Thyroid gland (tissue), 4 donors: ENCODE data around the gene ST6GALNAC3. TPM values are rescaled to one million over a fixed set of nuclear protein-coding genes. Genes with fewer than 3 reads are reported as not detected.

Experiments
- DNase-seq, 2 donors: peaks; one replicate each; pipeline ENCODE4 v3.0.0-alpha.2; 2019
- H3K27ac ChIP-seq, 3 donors: fragments of 200-600 bp; sonication (generic); 1 replicate in 2 of 3; 2 replicates in 1 of 3; pipeline ENCODE4 v1.5.1; 2016 to 2019; ENCODE audit warnings: mild to moderate bottlenecking in 1 of 3, moderate library complexity in 1 of 3
- H3K27me3 ChIP-seq: fragments of 200-600 bp; sonication (generic); one replicate; pipeline ENCODE4 v1.5.1; 2019
- H3K36me3 ChIP-seq, 2 donors: fragments of 200-600 bp; sonication (generic); one replicate each; pipeline ENCODE4 v1.5.1; 2016 to 2019
- H3K4me1 ChIP-seq, 2 donors: fragments of 200-600 bp; sonication (generic); one replicate each; pipeline ENCODE4 v1.5.1; 2017 to 2019
- H3K4me3 ChIP-seq, 3 donors: fragments of 200-600 bp; sonication (generic); replicated peaks in 1 of 3; 1 replicate in 2 of 3; 2 replicates in 1 of 3; pipeline ENCODE4 v1.5.1; 2016; ENCODE audit warnings: mild to moderate bottlenecking in 1 of 3
- H3K9me3 ChIP-seq: fragments of 200-600 bp; sonication (generic); one replicate; pipeline ENCODE4 v1.5.1; 2017
- POLR2A ChIP-seq, 2 donors: fragments of 450-650 bp; IDR thresholded peaks; one replicate each; pipeline ENCODE4 v1.6.1; 2017; ENCODE audit warnings: antibody characterized with exemption in 2 of 2, mild to moderate bottlenecking in 2 of 2, moderate library complexity in 1 of 2
- WGBS, 2 donors: methylation state at CpG; one replicate each; pipeline ENCODE4 v1.1.5; 2017; 5-methylcytosine and 5-hydroxymethylcytosine counted together
- intact Hi-C: fragments of 100-400 bp; cut with DNase I; formaldehyde crosslinking; loops from one replicate; pipeline ENCODE4 v1.15.1; 2023
- total RNA-seq, 4 donors: library from RNA; depleted of rRNA; stranded (reverse); fragments of >200 nt; gene quantifications; one replicate each; pipeline ENCODE4 v1.2.3, GENCODE V29; 2016
- TF ChIP-seq, protein P1 (sequence below), 6 experiments: fragments of 200-600 bp in 3 of 6; fragments of 450-650 bp in 3 of 6; sonication (generic) in 3 of 6; IDR thresholded peaks; one replicate each; pipeline ENCODE4 v1.5.1; 2016 to 2019; ENCODE audit warnings: antibody characterized with exemption in 6 of 6, mild to moderate bottlenecking in 2 of 6, inconsistent platforms in 1 of 6, moderate library complexity in 1 of 6

The ST6GALNAC3 gene
- total RNA-seq, 4 donors from 2014 or later = 17.4 to 35.6 (median 31.6) TPM

- intact Hi-C loops = no loop called here
- Histone ChIP-seq H3K4me1 (peaks cover 11 to 12% of the 10 kb centered on the region in 2 donors), H3K9me3 (no peaks in the 10 kb centered on the region), H3K36me3 (no peaks in the 10 kb centered on the region), H3K27me3 (no peaks in the 10 kb centered on the region), H3K27ac (no peak overlapping the region), H3K4me3 (no peak overlapping the region)
- TF ChIP-seq POLR2A (IDR thresholded peaks at IDR 0.05) = no peak
- TF ChIP-seq, protein P1, sequence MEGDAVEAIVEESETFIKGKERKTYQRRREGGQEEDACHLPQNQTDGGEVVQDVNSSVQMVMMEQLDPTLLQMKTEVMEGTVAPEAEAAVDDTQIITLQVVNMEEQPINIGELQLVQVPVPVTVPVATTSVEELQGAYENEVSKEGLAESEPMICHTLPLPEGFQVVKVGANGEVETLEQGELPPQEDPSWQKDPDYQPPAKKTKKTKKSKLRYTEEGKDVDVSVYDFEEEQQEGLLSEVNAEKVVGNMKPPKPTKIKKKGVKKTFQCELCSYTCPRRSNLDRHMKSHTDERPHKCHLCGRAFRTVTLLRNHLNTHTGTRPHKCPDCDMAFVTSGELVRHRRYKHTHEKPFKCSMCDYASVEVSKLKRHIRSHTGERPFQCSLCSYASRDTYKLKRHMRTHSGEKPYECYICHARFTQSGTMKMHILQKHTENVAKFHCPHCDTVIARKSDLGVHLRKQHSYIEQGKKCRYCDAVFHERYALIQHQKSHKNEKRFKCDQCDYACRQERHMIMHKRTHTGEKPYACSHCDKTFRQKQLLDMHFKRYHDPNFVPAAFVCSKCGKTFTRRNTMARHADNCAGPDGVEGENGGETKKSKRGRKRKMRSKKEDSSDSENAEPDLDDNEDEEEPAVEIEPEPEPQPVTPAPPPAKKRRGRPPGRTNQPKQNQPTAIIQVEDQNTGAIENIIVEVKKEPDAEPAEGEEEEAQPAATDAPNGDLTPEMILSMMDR (IDR thresholded peaks at IDR 0.05) = no peak
- no peak for DNase-seq
- 79 to 87% methylated on average over 3 of the region's 3 CpGs for WGBS, 2 donors
These were observed 177.9 kb downstream of the ST6GALNAC3 start for GRCh38 chr1:76252431-76252830.

- no peak overlapping the region for H3K4me3 ChIP-seq
- no peaks in the 10 kb centered on the region for H3K27me3 ChIP-seq
- TF ChIP-seq, protein P1 (IDR thresholded peaks at IDR 0.05) = no peak
- no peak for TF ChIP-seq POLR2A (IDR thresholded peaks at IDR 0.05)
- no peaks in the 10 kb centered on the region for H3K9me3 ChIP-seq
- WGBS, 2 donors = 73 to 74% methylated on average over 9 of the region's 9 CpGs
- peak overlapping the region in 1 of 3 donors; percentile 12 for H3K27ac ChIP-seq
- H3K4me1 ChIP-seq = peaks cover 11 to 12% of the 10 kb centered on the region in 2 donors
- no peaks in the 10 kb centered on the region for H3K36me3 ChIP-seq
- intact Hi-C loops = no loop called here
- no peak for DNase-seq
These were observed 179.8 kb downstream of the ST6GALNAC3 start for GRCh38 chr1:76254104-76255030.

- TF ChIP-seq, protein P1 (IDR thresholded peaks at IDR 0.05) = no peak
- no peak for TF ChIP-seq POLR2A (IDR thresholded peaks at IDR 0.05)
- WGBS, 2 donors = 64 to 69% methylated on average over 3 of the region's 3 CpGs
- Histone ChIP-seq H3K36me3 (no peaks in the 10 kb centered on the region), H3K9me3 (no peaks in the 10 kb centered on the region), H3K4me1 (peaks cover 0 to 3% of the 10 kb centered on the region in 2 donors), H3K27ac (no peak overlapping the region), H3K4me3 (no peak overlapping the region), H3K27me3 (no peaks in the 10 kb centered on the region)
- DNase-seq = no peak
- intact Hi-C loops = no loop called here
These were observed 182.0 kb downstream of the ST6GALNAC3 start for GRCh38 chr1:76256289-76257223.

GRCh38 chr1:76257823-76258222 lies 183.3 kb downstream of the ST6GALNAC3 start:
- intact Hi-C loops = no loop called here
- Histone ChIP-seq H3K4me1 (peaks cover 0 to 3% of the 10 kb centered on the region in 2 donors), H3K27ac (no peak overlapping the region), H3K27me3 (no peaks in the 10 kb centered on the region), H3K4me3 (no peak overlapping the region), H3K36me3 (no peaks in the 10 kb centered on the region), H3K9me3 (no peaks in the 10 kb centered on the region)
- no peak for DNase-seq
- 95 to 100% methylated on average over 2 of the region's 2 CpGs for WGBS, 2 donors
- TF ChIP-seq, protein P1 (IDR thresholded peaks at IDR 0.05) = no peak
- no peak for TF ChIP-seq POLR2A (IDR thresholded peaks at IDR 0.05)
